Hematopoietic multipotent progenitor cell treated with erythropoietin and hydrocortisone succinate and interleukin-3 and kit ligand, for 15 days (in vitro differentiated cells): ENCODE results near the gene CD276.
"Not testable (repeated sequence)": the region's sequence is repeated elsewhere in the genome, so short reads cannot be mapped to it uniquely, and the experiment has no call there.

Experiments used
- DNase-seq: peaks from one replicate; pipeline ENCODE4 v3.0.0-alpha.2; 2015; ENCODE audit warnings: low spot score

CD276 gene

DNA sequence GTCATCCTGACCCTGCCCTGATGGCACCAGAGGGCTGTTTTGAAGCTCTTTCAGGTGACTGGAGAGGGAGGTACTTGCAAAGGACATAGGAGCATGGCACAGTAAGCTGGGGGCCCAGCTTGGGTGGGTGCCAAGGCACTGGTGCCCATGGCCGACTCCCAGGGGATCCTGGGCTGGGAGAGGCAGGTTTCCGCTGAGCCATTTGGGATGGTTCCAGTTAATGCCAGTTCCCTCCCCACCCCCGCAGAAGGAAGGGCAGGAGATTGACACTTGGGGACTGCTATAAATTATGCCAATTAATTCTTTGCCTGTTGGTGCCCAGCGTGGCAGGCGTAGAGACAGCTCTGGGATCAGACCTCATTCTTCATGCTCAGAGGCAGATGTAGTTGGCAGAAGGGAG, 26.1 kb downstream of the CD276 start:
- DNase-seq = no peak

GRCh38 chr15:73711526-73711925, 27.3 kb downstream of the CD276 start:
- DNase-seq = no peak

DNA sequence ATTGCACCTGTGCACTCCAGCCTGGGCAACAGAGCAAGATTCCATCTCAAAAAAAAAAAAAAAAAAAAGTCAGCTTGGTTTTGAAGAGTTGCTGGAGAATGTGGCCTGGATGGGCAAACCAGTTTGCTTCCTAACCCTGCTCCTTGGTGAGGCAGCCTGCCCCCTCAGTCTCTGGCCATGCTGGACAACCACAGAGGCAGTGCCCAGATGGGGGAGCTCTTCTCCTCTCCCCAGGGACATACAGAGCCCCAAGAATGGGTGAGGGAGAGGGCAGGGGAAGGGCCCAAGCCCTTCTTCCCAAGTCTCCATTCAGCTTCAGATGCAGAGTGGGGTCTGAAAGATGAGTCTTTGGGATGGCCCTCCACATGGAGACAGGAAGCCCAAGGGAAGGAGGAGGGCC, 27.9 kb downstream of the CD276 start:
- no peak for DNase-seq

GRCh38 chr15:73714695-73715301, 30.6 kb downstream of the CD276 start:
- DNase-seq = no peak

- no peak for DNase-seq
Observed at GRCh38 chr15:73715417-73715816, 31.2 kb downstream of the CD276 start.

- no peak for DNase-seq
Observed at GRCh38 chr15:73716417-73716816, 32.2 kb downstream of the CD276 start.

DNA sequence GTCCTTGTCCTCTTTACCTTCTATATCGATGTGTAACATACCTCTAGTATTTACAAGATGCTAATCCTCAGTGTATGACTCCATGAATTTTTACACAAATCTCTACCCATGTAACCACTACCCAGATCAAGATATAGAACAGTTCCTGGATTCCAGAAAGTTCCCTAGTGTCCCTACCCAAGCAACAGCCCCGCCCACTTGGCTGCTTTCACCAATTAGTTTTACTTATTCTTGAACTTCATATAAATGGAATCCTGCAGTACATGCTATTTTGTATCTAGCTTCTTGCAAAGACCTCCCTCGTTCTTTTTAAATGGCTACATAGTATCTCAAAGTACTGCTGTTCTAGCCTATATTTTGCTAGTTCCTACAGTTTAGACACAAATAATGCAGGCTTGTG, 33.0 kb downstream of the CD276 start:
- no peak for DNase-seq

DNA sequence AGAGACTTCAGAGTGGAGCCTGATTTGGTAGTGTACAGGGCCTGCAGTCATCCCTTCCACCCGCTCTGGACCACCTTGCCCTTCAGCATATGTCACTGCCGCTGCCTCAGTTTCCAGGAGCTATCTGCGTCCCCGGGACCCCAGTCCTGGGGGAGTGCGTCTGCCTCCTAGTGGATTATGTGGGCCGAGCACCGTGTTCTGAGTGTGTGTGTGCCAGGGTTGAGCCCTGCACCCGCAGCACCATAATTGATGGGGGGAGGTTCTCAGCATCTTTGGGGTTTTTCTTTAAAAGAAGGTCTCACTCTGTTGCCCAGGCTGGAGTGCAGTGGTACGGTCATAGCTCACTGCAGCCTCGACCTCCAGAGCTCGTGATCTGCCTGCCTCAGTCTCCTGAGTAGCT, 33.6 kb downstream of the CD276 start:
- DNase-seq = no peak

- DNase-seq = no peak
Observed at GRCh38 chr15:73718694-73719093, 34.5 kb downstream of the CD276 start.

DNA sequence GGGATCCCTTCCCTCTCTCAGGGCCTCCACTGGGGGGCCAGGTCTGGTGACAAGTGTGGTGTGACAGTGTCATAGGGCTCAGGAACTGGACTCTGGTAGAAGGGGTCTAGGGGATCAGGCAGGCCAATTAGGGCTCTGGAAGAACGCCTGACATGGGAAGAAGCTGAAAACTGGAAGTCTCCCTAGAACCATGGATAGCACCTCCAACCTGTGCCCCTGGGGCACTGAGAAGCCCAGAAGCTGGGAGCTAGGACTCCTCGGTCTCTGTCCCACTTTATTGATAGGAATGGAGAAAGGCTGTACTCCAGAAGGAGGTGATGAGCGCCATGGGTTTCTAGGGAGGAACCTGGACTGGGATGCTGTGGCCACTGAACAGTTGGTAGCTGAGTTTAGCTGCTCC, 38.2 kb downstream of the CD276 start:
- no peak for DNase-seq

GRCh38 chr15:73723191-73723590, 39.0 kb downstream of the CD276 start:
- no peak for DNase-seq

GRCh38 chr15:73724212-73724611, 40.0 kb downstream of the CD276 start:
- DNase-seq = no peak

DNA sequence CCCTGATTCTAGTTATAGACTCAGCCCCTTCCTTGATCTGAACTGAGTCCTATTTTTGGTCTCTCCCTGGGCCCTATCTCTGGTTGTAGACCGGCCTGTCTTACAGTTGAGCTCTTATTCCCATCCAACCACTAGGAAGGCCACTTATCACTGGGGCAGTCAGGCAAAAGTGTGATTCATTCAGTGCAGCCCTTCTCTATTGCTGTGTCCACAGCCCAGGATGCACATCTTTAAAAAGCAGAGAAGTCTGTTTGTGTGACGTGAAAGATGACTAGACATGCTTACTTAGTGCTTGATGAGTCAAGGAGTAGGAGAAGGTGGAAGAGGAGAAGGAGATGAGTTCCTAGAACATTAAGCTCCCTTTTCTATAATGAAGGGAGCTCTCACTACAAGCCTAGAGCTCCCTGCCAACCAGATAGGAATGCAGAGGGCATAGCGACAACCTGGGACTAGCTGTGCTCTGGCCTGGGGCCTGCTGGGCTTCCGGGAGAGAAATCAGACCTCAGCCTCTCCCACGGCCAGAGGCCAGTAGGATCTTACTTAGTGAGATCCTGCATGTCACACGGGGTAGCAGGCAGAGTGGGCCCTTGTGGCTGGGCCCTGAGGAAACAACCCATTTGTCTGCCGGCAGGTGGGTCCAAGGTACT, 43.3 kb downstream of the CD276 start:
- DNase-seq = no peak

DNA sequence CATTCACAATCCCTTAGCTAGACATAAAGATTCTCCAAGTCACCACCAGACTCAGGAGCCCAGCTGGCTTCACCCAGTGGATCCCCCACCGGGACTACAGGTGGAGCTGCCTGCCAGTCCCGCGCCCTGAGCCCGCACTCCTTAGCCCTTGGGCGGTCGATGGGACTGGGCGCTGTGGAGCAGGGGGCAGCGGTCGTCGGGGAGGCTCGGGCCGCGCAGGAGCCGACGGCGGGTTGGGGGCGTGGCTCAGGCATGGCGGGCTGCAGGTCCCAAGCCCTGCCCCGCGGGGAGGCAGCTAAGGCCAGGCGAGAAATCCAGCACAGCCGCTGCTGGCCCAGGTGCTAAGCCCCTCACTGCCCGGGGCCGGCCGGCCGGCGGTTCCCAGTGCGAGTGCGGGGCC, 47.9 kb downstream of the CD276 start:
- not testable (repeated sequence) for DNase-seq

- no peak for DNase-seq
Observed at GRCh38 chr15:73732930-73733329, 48.7 kb downstream of the CD276 start.

GRCh38 chr15:73737535-73737934, 53.4 kb downstream of the CD276 start:
- no peak for DNase-seq

DNA sequence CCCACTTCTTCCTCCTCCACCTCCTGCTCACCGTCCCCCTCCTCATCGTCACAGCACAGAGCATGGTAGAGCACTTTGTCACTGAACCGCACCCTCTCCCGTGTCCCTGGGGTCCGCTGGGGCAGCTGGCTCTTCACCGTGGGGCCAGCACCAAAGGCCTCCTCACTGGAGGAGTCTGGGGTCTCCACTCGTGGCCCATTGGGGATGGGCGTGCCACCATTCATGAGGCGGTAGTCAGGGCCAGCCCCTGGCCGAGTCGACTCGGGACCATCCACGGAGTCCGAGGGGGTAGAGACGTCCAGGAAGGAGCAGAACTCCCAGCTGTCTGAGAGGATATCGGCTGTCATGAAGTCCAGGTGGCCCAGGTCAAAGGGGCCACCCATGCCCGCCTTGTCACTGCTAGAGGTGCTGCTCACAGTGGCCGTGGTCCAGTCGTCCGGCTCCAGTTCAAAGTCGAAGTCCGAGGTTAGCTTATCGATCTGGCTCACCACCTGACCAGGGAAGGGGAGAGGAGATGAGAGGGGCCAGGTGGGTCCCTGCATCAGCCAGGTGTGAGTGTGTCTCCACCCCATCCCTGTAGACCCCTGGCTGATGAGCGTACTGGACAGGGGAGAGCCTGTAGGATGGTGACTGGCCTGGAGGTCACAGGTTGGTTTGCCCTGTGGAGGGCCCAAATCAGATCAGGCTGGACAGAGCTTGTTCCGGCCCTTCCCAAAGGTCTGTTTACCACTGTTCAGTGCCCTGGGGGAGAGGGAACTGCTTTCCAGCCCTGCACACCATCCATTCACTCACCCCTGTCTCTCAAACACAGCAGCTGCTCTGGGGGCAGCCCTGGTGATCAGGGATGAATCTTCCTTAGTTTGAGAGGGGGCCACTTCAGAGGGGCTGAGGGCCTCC, 56.2 kb downstream of the CD276 start:
- no peak for DNase-seq

DNA sequence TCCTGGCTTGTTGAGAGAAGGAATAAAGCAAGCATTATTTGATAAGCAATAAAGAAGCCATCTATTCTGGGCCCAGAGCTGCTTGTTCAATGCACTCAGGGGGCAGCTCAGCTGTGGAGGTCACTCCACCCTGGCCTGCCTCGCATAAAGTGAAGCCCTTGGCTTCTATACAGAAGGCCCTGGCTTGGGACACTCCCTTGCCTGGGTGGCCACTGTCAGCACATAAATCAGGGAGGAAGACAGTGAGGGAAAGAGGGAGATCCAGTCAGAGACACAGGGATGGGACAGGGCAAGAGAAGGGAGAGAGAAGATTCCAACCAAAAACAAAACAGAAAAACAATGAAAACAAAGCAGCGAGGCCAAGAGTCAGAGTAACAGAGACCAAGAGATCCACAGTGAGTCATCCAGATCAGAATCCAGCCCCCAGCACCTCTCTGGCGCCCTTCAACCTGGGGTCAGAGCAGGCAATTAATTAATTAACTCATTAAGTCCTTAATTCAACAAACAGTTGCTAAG, 57.2 kb downstream of the CD276 start:
- no peak for DNase-seq

DNA sequence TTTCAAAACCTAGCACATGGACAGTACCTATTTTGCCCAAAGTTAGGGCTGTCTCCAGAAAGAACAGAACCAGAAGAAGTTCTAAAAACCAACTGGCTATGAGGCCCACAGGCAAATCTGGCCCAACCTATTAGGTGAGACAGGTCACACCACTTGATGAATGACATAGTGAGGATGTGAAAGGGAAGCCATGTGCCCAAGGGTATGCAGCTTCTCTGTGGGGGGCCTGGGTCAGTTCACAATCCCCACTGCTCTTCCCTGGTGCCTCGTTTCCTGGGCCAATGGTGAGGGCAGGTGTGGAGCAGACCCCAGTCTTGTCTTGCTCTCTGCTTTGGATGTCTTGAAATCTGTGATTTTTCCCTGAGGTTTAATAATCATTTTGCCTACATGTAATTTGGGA, 60.1 kb downstream of the CD276 start:
- DNase-seq = no peak

GRCh38 chr15:73745073-73745472, 60.9 kb downstream of the CD276 start:
- no peak for DNase-seq

DNA sequence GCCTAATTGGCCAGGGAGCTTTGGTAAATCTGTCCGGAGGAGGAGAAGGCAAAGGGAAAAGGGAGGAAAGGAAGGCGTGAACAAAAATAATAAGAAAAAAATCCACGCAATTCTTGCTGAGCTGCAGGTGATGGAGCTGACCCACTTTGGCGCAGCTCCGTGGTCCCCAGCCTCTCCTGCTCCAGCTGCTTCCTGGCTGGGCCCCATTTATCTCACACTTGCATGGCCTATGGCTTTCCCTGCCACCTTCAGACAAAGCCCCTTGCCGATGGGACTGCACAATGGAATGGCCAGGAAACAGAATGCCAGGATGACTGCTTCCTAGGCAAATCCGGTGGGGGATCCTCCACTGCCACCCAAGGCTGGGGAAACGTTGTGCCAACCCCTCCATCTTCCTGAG, 62.1 kb downstream of the CD276 start:
- no peak for DNase-seq

GRCh38 chr15:73746883-73747282, 62.7 kb downstream of the CD276 start:
- DNase-seq = no peak
